ENCODE data around the gene NOVA2. TPM values are rescaled to one million over a fixed set of nuclear protein-coding genes. Genes with fewer than 3 reads are reported as not detected.
A peak's percentile ranks its signal among the peaks of the same experiment; 100 is the strongest.
"Not testable (repeated sequence)": the region's sequence is repeated elsewhere in the genome, so short reads cannot be mapped to it uniquely, and the experiment has no call there.

Gene NOVA2
- total and polyA plus RNA-seq, 2 experiments from 2014 or later = 0.08 TPM; not detected in 1

- H3K9me2 ChIP-seq (replicated peaks; ENCODE audit: insufficient read depth) = no peaks in the 10 kb centered on the region
- DNase-seq (ENCODE audit: low spot score) = no peak
- no peaks in the 10 kb centered on the region for H3K36me3 ChIP-seq (replicated peaks; ENCODE audit: insufficient read depth, low read depth)
- no peaks in the 10 kb centered on the region for H3K9me3 ChIP-seq (ENCODE audit: low read depth)
- no peak overlapping the region for H2AFZ ChIP-seq
- H3K4me3 ChIP-seq = no peak overlapping the region
- H3K27me3 ChIP-seq = no peaks in the 10 kb centered on the region
- 97% methylated on average over 8 of the region's 8 CpGs for WGBS (ENCODE audit: low lambda C conversion rate, missing lambda C conversion rate)
- H3K79me2 ChIP-seq = peaks cover 28% of the 10 kb centered on the region
- no peak overlapping the region for H3K27ac ChIP-seq
- TF ChIP-seq EZH2 (IDR thresholded peaks at IDR 0.05; ENCODE audit: borderline replicate concordance) = no peak
- TF ChIP-seq CTCF (IDR thresholded peaks at IDR 0.05; ENCODE audit: poor library complexity) = no peak
- TF ChIP-seq EZH2phosphoT487 (IDR thresholded peaks at IDR 0.05; ENCODE audit: low read depth, severe bottlenecking, unreplicated experiment) = no peak
- peaks cover 6% of the 10 kb centered on the region for H4K20me1 ChIP-seq (ENCODE audit: insufficient read depth, poor library complexity, severe bottlenecking)
- H3K4me1 ChIP-seq (ENCODE audit: insufficient read depth) = peaks cover 20% of the 10 kb centered on the region
- H3K4me2 ChIP-seq = no peak overlapping the region
These were observed 76.3 kb downstream of the NOVA2 start for GRCh38 chr19:45897261-45897812.

- Histone ChIP-seq H3K79me2 (peaks cover 22% of the 10 kb centered on the region), H3K4me1 (ENCODE audit: insufficient read depth) (peaks cover 15% of the 10 kb centered on the region), H3K4me2 (peak overlapping the region; percentile 61), H3K27ac (peak overlapping the region; percentile 84)
- not testable (repeated sequence) for H4K20me1 ChIP-seq (ENCODE audit: insufficient read depth, poor library complexity, severe bottlenecking); H3K27me3 ChIP-seq; H2AFZ ChIP-seq; H3K9me2 ChIP-seq (replicated peaks; ENCODE audit: insufficient read depth); H3K9me3 ChIP-seq (ENCODE audit: low read depth); DNase-seq (ENCODE audit: low spot score); H3K4me3 ChIP-seq; H3K36me3 ChIP-seq (replicated peaks; ENCODE audit: insufficient read depth, low read depth)
- WGBS (ENCODE audit: low lambda C conversion rate, missing lambda C conversion rate) = 90% methylated on average over 12 of the region's 12 CpGs
These were observed 77.6 kb downstream of the NOVA2 start for GRCh38 chr19:45895983-45896599.

DNA sequence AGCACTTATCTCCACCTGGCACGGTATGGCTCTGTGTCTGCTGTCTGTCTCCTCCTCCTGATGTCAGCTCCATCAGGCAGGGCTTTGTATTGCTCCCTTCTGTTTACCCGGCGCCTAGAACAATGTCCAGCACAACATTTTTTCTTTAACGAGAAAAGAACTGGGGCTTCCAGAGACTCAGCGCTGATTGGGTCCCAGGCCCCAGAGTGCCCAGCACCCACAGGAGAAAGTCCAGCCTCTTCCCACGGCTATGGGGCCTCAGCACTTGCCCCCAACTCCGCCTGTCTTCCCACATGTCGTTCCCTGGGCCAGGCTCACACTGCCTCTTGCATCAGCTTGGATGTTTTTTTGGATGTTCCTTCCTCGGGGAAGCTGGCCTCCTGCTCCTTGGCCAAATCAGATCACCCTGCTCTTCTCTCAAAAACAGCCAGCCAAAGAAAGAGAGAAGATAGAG lies 78.1 kb downstream of the NOVA2 start:
- TF ChIP-seq EZH2 (IDR thresholded peaks at IDR 0.05; ENCODE audit: borderline replicate concordance) (no peak), CTCF (IDR thresholded peaks at IDR 0.05; ENCODE audit: poor library complexity) (no peak), EZH2phosphoT487 (IDR thresholded peaks at IDR 0.05; ENCODE audit: low read depth, severe bottlenecking, unreplicated experiment) (no peak)
- H4K20me1 ChIP-seq (ENCODE audit: insufficient read depth, poor library complexity, severe bottlenecking) = peaks cover 2% of the 10 kb centered on the region
- no peaks in the 10 kb centered on the region for H3K27me3 ChIP-seq
- no peak overlapping the region for H3K4me3 ChIP-seq
- H3K9me2 ChIP-seq (replicated peaks; ENCODE audit: insufficient read depth) = no peaks in the 10 kb centered on the region
- WGBS (ENCODE audit: low lambda C conversion rate, missing lambda C conversion rate) = 55% methylated on average over 9 of the region's 9 CpGs
- no peaks in the 10 kb centered on the region for H3K36me3 ChIP-seq (replicated peaks; ENCODE audit: insufficient read depth, low read depth)
- H3K4me1 ChIP-seq (ENCODE audit: insufficient read depth) = peaks cover 10% of the 10 kb centered on the region
- H3K79me2 ChIP-seq = peaks cover 16% of the 10 kb centered on the region
- H3K27ac ChIP-seq = peak overlapping the region; percentile 84
- no peaks in the 10 kb centered on the region for H3K9me3 ChIP-seq (ENCODE audit: low read depth)
- DNase-seq (ENCODE audit: low spot score) = peak; percentile 71
- peak overlapping the region; percentile 61 for H3K4me2 ChIP-seq
- no peak overlapping the region for H2AFZ ChIP-seq

- H3K4me3 ChIP-seq = no peak overlapping the region
- no peaks in the 10 kb centered on the region for H3K9me2 ChIP-seq (replicated peaks; ENCODE audit: insufficient read depth)
- no peaks in the 10 kb centered on the region for H3K79me2 ChIP-seq
- no peak for DNase-seq (ENCODE audit: low spot score)
- H3K4me2 ChIP-seq = no peak overlapping the region
- H4K20me1 ChIP-seq (ENCODE audit: insufficient read depth, poor library complexity, severe bottlenecking) = no peaks in the 10 kb centered on the region
- no peak for TF ChIP-seq EZH2 (IDR thresholded peaks at IDR 0.05; ENCODE audit: borderline replicate concordance)
- no peak for TF ChIP-seq EZH2phosphoT487 (IDR thresholded peaks at IDR 0.05; ENCODE audit: low read depth, severe bottlenecking, unreplicated experiment)
- TF ChIP-seq CTCF (IDR thresholded peaks at IDR 0.05; ENCODE audit: poor library complexity) = no peak
- WGBS (ENCODE audit: low lambda C conversion rate, missing lambda C conversion rate) = 100% methylated on average over 2 of the region's 17 CpGs
- no peaks in the 10 kb centered on the region for H3K36me3 ChIP-seq (replicated peaks; ENCODE audit: insufficient read depth, low read depth)
- peaks cover 4% of the 10 kb centered on the region for H3K4me1 ChIP-seq (ENCODE audit: insufficient read depth)
- H3K27ac ChIP-seq = no peak overlapping the region
- H3K27me3 ChIP-seq = no peaks in the 10 kb centered on the region
- no peaks in the 10 kb centered on the region for H3K9me3 ChIP-seq (ENCODE audit: low read depth)
- no peak overlapping the region for H2AFZ ChIP-seq
These were observed 82.8 kb downstream of the NOVA2 start for GRCh38 chr19:45890877-45891276.

Data from hepatocyte (in vitro differentiated cells).